ENCODE data around the gene NHERF2.

NHERF2 gene

GRCh38 chr16:2042986-2043666, 16.4 kb downstream of the NHERF2 start:
- no peak for DNase-seq

- DNase-seq, result no peak
Observed at GRCh38 chr16:2043667-2044451, 17.2 kb downstream of the NHERF2 start.

- DNase-seq, result no peak
Observed at GRCh38 chr16:2044541-2044940, 17.8 kb downstream of the NHERF2 start.

- DNase-seq, result no peak
Observed at GRCh38 chr16:2045965-2046892, 19.5 kb downstream of the NHERF2 start.

GRCh38 chr16:2046893-2047329, 20.2 kb downstream of the NHERF2 start:
- no peak for DNase-seq

- DNase-seq, result peak; percentile 98
Observed at GRCh38 chr16:2047330-2048115, 20.8 kb downstream of the NHERF2 start, which contains the start of the genes NTHL1 and TSC2. Gene NTHL1, minus strand, starts transcription at chr16:2047834. Its CDS starts 11 bp downstream, at chr16:2047823. Gene TSC2, plus strand, starts transcription at chr16:2047985. Its CDS starts 631 bp downstream, at chr16:2048616.

GRCh38 chr16:2048116-2048543, 21.4 kb downstream of the NHERF2 start:
- DNase-seq, result no peak

GRCh38 chr16:2053211-2053610, 26.5 kb downstream of the NHERF2 start:
- DNase-seq, result no peak

- no peak for DNase-seq
Observed at GRCh38 chr16:2053897-2054296, 27.2 kb downstream of the NHERF2 start.

GRCh38 chr16:2054543-2055245, 28.0 kb downstream of the NHERF2 start:
- DNase-seq, result no peak

- DNase-seq, result peak; percentile 2
Observed at GRCh38 chr16:2056077-2056476, 29.4 kb downstream of the NHERF2 start.

- DNase-seq, result peak; percentile 38
Observed at GRCh38 chr16:2056681-2057407, 30.1 kb downstream of the NHERF2 start.

GRCh38 chr16:2057438-2057837, 30.7 kb downstream of the NHERF2 start:
- no peak for DNase-seq

GRCh38 chr16:2058420-2058819, 31.7 kb downstream of the NHERF2 start:
- DNase-seq, result no peak

GRCh38 chr16:2058872-2059271, 32.2 kb downstream of the NHERF2 start:
- DNase-seq, result no peak

GRCh38 chr16:2060346-2060745, 33.6 kb downstream of the NHERF2 start:
- no peak for DNase-seq

- DNase-seq, result no peak
Observed at GRCh38 chr16:2061023-2061422, 34.3 kb downstream of the NHERF2 start.

GRCh38 chr16:2061526-2061925, 34.8 kb downstream of the NHERF2 start:
- no peak for DNase-seq

- no peak for DNase-seq
Observed at GRCh38 chr16:2062801-2063200, 36.1 kb downstream of the NHERF2 start.

GRCh38 chr16:2063861-2064260, 37.2 kb downstream of the NHERF2 start:
- no peak for DNase-seq

Measured in midbrain (tissue), 1 donor.